K562 treated with DMSO at 1 percent for 4 hours (cell line): ENCODE measurements around the gene PNRC2. TPM values are rescaled to one million over a fixed set of nuclear protein-coding genes. Genes with fewer than 3 reads are reported as not detected.

Source experiments
- total RNA-seq: library from RNA; unstranded; fragments of 300-600 nt; gene quantifications from 2 replicates; pipeline ENCODE4 v1.2.3, GENCODE V29; 2022; ENCODE audit not compliant: insufficient read depth

Gene PNRC2, protein sequence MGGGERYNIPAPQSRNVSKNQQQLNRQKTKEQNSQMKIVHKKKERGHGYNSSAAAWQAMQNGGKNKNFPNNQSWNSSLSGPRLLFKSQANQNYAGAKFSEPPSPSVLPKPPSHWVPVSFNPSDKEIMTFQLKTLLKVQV
- total RNA-seq = 95.7 and 120 TPM in 2 replicates

DNA sequence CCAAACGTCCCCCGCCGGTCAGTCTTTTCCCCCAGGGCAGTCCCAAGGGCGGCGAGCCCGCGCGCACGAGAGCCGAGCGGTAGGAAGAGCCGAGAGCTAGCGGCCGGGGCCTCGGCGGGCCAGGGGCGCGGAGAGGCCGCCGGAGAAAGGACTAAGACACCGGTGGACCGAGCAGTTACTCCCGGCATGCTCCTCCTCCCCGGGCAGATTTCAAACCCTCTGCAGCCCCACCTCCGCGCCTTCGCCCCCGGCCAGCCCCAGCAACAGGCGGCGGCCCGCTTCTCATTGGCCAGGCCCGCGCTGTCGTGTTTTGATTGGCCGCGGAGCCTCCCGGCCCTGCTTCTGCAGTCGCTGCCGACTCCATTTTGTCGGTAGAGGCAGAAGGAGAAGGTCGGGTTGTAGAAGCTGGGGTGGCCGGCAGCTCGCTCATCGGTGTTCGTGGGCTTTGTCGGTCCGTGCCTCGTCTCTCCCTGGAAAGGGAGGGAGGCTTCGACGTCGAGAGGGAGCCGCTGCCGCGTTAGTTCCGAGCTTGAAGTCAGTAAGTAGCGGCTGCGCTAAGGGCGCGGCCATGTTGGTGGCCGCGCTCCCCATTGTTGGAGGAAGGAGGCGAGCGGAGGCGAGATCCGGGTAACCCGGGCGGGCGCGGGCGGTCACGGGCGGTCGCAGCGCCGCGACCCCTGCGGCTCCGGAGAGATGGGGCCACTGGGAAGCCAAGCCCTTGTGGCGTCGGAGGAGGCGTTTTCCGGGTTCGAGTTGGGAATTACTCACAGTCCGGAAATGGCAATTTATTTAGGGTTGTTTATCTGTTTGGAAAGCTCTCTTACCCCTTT lies at the start of gene PNRC2:
PNRC2 (plus strand) TSS at position 368 of the 830 bp plus-strand sequence. CDS start 1,630 bp downstream, outside the sequence.

GRCh38 chr1:23913212-23913880 lies 46.3 kb upstream of the PNRC2 start, which contains the start of gene CNR2:
Gene CNR2, minus strand, starts transcription at chr1:23913362. Its CDS starts 37,745 bp downstream, at chr1:23875617.

GRCh38 chr1:23979881-23980727 lies 20.5 kb downstream of the PNRC2 start, which contains the start of gene SRSF10:
Gene SRSF10, minus strand, starts transcription at chr1:23980327. Its CDS starts 72 bp downstream, at chr1:23980255.

Other genes starting within 250 kb of the PNRC2 start
- 14.8 and 16.6 TPM in 2 replicates for gene ELOA, start 216.4 kb upstream of the PNRC2 start, total RNA-seq
- gene PITHD1, start 181.4 kb upstream of the PNRC2 start, total RNA-seq = 140 and 154 TPM in 2 replicates
- 74.1 and 82.3 TPM in 2 replicates for gene LYPLA2, start 168.7 kb upstream of the PNRC2 start, total RNA-seq
- 87.8 and 94.9 TPM in 2 replicates for gene GALE, start 159.1 kb upstream of the PNRC2 start, total RNA-seq
- gene HMGCL, start 134.4 kb upstream of the PNRC2 start, total RNA-seq = 34.6 and 40.8 TPM in 2 replicates
- 21.0 and 21.8 TPM in 2 replicates for gene FUCA1, start 91.5 kb upstream of the PNRC2 start, total RNA-seq
- not detected in 2 replicates for gene CNR2, start 46.5 kb upstream of the PNRC2 start, total RNA-seq
- gene SRSF10, start 20.5 kb downstream of the PNRC2 start, total RNA-seq = 65.2 and 91.6 TPM in 2 replicates
- not detected in 2 replicates for gene MYOM3, start 152.3 kb downstream of the PNRC2 start, total RNA-seq
- gene IL22RA1, start 183.3 kb downstream of the PNRC2 start, total RNA-seq = not detected in 2 replicates
- gene IFNLR1, start 227.5 kb downstream of the PNRC2 start, total RNA-seq = not detected in 2 replicates